Panc1 (cell line): Measurements from ENCODE around the gene SEMA4A. TPM values are rescaled to one million over a fixed set of nuclear protein-coding genes. Genes with fewer than 3 reads are reported as not detected.

Source experiments
- ATAC-seq: fragments of 200-7000 bp; cut with Tn5 transposase; 2 replicates; pipeline ENCODE4 v1.9.1; 2020; ENCODE audit warnings: mild to moderate bottlenecking, moderate library complexity
- BruUV-seq: library from RNA; stranded (reverse); fragments of 400-500 nt; replicated peaks from 2 replicates; lab custom pipeline; 2021; lab: Mats Ljungman, UMichigan
- CTCF ChIA-PET: fragments of 300-600 bp; sonication (Branson Sonifier 250); formaldehyde crosslinking; loops from one replicate; lab custom pipeline; 2022; ENCODE audit warnings: antibody characterized with exemption; lab: Charles Lee
- POLR2A ChIA-PET: fragments of 300-600 bp; sonication (Branson Sonifier 250); formaldehyde crosslinking; loops from one replicate; lab custom pipeline; 2022; ENCODE audit warnings: antibody characterized with exemption; lab: Charles Lee
- DNase-seq: peaks from one replicate; pipeline ENCODE4 v3.0.0-alpha.2; 2010; ENCODE audit warnings: low read depth, low spot score
- H3K27ac ChIP-seq: 2 replicates; pipeline ENCODE4 v1.5.1; 2011; ENCODE audit warnings: mild to moderate bottlenecking, low read length, inconsistent platforms
- H3K27me3 ChIP-seq: fragments of 200-500 bp; sonication (Bioruptor generic); 2 replicates; pipeline ENCODE4 v1.6.0; 2014; ENCODE audit warnings: low read length, inconsistent platforms; ENCODE audit not compliant: control insufficient read depth, insufficient read depth
- H3K36me3 ChIP-seq: fragments of 200-500 bp; sonication (Bioruptor generic); 2 replicates; pipeline ENCODE4 v1.5.1; 2014; ENCODE audit warnings: inconsistent platforms, mild to moderate bottlenecking, low read length, moderate library complexity; ENCODE audit not compliant: control insufficient read depth, insufficient read depth
- H3K4me1 ChIP-seq: 2 replicates; pipeline ENCODE4 v1.5.1; 2011; ENCODE audit warnings: inconsistent platforms, mild to moderate bottlenecking, low read length, moderate library complexity; ENCODE audit not compliant: control insufficient read depth, insufficient read depth
- H3K4me3 ChIP-seq, 2 experiments: 2 replicates each; pipeline ENCODE4 v1.5.1; 2011 to 2012; ENCODE audit warnings: low read depth in 2 of 2, low read length in 2 of 2, mild to moderate bottlenecking in 2 of 2, inconsistent platforms in 1 of 2, moderate library complexity in 1 of 2
- H3K9me3 ChIP-seq: fragments of 200-500 bp; sonication (Bioruptor generic); 2 replicates; pipeline ENCODE4 v1.5.1; 2014; ENCODE audit warnings: low read depth, mild to moderate bottlenecking, inconsistent platforms, low read length, moderate library complexity; ENCODE audit not compliant: control insufficient read depth, insufficient read depth
- POLR2AphosphoS5 ChIP-seq: IDR thresholded peaks from 2 replicates; pipeline ENCODE4 v1.6.1; 2012; ENCODE audit warnings: mild to moderate bottlenecking, low read depth, low read length, moderate library complexity
- SIN3A ChIP-seq: IDR thresholded peaks from 2 replicates; pipeline ENCODE4 v1.6.1; 2012; ENCODE audit warnings: low read depth, mild to moderate bottlenecking, low read length, moderate library complexity, borderline replicate concordance; ENCODE audit not compliant: insufficient read depth
- TCF7L2 ChIP-seq: IDR thresholded peaks from 2 replicates; pipeline ENCODE4 v1.6.1; 2011; ENCODE audit warnings: mild to moderate bottlenecking, low read depth, low read length, inconsistent platforms
- in situ Hi-C: cut with HindIII; loops from 2 replicates; pipeline ENCODE4 v1.10.0; 2016; ENCODE audit warnings: low sequenced_read_pairs, low pct_unique_long_range_greater_than_20kb
- intact Hi-C: fragments of 100-400 bp; cut with micrococcal nuclease; formaldehyde crosslinking; loops from one replicate; pipeline ENCODE4 v1.10.0; 2022; ENCODE audit not compliant: unreplicated experiment
- total RNA-seq: library from RNA; stranded (reverse); gene quantifications from one replicate; pipeline ENCODE4 v1.2.1, GENCODE V29; 2021; ENCODE audit not compliant: unreplicated experiment
- TF ChIP-seq, protein P1 (sequence below), 2 experiments: IDR thresholded peaks; 2 replicates each; pipeline ENCODE4 v1.6.1; 2011 to 2012; ENCODE audit warnings: low read depth in 2 of 2, control low read depth in 1 of 2, low read length in 1 of 2, mild to moderate bottlenecking in 1 of 2, moderate library complexity in 1 of 2; ENCODE audit not compliant: insufficient read depth in 1 of 2
- TF ChIP-seq, protein P2 (sequence below): fragments of 450-650 bp; IDR thresholded peaks from 2 replicates; pipeline ENCODE4 v1.5.1; 2017; ENCODE audit warnings: mild to moderate bottlenecking

SEMA4A gene
- total RNA-seq, 1 experiment from 2014 or later: 0.21 TPM

DNA sequence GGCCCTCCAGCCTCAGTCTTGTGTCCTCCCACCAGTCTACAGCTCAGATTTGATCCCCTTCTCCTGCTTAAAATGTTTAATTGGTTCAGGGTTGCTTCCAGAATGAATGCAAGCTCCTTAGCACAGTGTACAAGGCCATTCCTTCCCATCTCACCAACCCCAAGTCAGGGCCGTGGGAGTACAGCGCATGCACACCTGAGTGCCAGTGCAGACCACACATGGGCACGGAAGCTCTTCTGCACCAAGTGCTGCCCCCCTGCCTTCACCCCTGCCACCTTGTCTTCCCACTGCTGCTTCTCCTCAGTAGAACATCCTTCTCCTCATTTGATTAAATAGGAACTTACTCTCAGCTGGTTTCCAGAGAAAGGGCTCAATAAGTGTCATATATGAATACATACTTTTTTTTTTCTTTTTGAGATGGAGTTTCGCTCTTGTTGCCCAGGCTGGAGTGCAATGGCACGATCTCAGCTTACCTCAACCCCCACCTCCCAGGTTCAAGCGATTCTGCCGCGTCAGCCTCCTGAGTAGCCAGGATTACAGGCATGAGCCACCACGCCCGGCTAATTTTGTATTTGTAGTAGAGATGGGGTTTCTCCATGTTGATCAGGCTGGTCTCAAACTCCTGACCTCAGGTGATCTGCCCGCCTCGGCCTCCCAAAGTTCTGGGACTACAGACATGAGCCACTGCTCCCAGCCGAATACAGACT is 68.8 kb downstream of the SEMA4A start:
- POLR2A ChIA-PET: no interaction called here
- no TSS peak for BruUV-seq

DNA sequence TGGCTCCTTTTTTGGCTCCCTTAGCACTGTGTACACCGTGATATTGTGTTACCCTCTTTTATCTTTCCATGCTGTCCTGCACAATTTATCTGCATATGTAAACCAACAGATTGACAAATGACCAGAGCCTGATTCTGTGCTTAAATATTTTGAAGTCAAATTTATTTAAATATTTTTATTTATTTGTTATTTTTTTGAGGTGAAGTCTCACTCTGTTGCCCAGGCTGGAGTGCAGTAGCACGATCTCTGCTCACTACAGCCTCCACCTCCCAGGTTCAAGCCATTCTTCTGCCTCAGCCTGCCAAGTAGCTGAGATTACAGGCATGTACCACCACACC is 72.3 kb downstream of the SEMA4A start:
- ATAC-seq: no peak
- DNase-seq: no peak
- no peak for TF ChIP-seq SIN3A
- TF ChIP-seq, protein P1, sequence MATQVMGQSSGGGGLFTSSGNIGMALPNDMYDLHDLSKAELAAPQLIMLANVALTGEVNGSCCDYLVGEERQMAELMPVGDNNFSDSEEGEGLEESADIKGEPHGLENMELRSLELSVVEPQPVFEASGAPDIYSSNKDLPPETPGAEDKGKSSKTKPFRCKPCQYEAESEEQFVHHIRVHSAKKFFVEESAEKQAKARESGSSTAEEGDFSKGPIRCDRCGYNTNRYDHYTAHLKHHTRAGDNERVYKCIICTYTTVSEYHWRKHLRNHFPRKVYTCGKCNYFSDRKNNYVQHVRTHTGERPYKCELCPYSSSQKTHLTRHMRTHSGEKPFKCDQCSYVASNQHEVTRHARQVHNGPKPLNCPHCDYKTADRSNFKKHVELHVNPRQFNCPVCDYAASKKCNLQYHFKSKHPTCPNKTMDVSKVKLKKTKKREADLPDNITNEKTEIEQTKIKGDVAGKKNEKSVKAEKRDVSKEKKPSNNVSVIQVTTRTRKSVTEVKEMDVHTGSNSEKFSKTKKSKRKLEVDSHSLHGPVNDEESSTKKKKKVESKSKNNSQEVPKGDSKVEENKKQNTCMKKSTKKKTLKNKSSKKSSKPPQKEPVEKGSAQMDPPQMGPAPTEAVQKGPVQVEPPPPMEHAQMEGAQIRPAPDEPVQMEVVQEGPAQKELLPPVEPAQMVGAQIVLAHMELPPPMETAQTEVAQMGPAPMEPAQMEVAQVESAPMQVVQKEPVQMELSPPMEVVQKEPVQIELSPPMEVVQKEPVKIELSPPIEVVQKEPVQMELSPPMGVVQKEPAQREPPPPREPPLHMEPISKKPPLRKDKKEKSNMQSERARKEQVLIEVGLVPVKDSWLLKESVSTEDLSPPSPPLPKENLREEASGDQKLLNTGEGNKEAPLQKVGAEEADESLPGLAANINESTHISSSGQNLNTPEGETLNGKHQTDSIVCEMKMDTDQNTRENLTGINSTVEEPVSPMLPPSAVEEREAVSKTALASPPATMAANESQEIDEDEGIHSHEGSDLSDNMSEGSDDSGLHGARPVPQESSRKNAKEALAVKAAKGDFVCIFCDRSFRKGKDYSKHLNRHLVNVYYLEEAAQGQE (IDR thresholded peaks at IDR 0.05; ENCODE audit: insufficient read depth in 1 of 2, low read depth in 2 of 2, low read length in 1 of 2): no peak
- TF ChIP-seq, protein P2, sequence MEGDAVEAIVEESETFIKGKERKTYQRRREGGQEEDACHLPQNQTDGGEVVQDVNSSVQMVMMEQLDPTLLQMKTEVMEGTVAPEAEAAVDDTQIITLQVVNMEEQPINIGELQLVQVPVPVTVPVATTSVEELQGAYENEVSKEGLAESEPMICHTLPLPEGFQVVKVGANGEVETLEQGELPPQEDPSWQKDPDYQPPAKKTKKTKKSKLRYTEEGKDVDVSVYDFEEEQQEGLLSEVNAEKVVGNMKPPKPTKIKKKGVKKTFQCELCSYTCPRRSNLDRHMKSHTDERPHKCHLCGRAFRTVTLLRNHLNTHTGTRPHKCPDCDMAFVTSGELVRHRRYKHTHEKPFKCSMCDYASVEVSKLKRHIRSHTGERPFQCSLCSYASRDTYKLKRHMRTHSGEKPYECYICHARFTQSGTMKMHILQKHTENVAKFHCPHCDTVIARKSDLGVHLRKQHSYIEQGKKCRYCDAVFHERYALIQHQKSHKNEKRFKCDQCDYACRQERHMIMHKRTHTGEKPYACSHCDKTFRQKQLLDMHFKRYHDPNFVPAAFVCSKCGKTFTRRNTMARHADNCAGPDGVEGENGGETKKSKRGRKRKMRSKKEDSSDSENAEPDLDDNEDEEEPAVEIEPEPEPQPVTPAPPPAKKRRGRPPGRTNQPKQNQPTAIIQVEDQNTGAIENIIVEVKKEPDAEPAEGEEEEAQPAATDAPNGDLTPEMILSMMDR: no peak
- no peak for TF ChIP-seq TCF7L2
- TF ChIP-seq POLR2AphosphoS5: no peak
- BruUV-seq: TSS peak; percentile 38
- Histone ChIP-seq H3K9me3 (no peaks in the 10 kb centered on the region), H3K27me3 (no peaks in the 10 kb centered on the region), H3K4me3 (no peak overlapping the region), H3K27ac (no peak overlapping the region), H3K36me3 (peaks cover 2% of the 10 kb centered on the region; the same call in 1 of the 2 replicates), H3K4me1 (peaks cover 6% of the 10 kb centered on the region; the same call in 1 of the 2 replicates)
- POLR2A ChIA-PET: interaction anchor here (0.6 kb wide), 1 partner anchor 124 kb away, joined by 3 read pairs; no protein-coding TSS in a partner anchor
- in situ Hi-C loops: no loop called here
- CTCF ChIA-PET: interaction anchor here (0.7 to 2.3 kb wide), 13 partner anchors 8 to 200 kb away, joined by 3 to 21 read pairs (median 5); partner anchors contain the start of gene PMF1
- intact Hi-C loops: loop anchor here (1.0 to 5.0 kb wide), 3 partner anchors 79 to 232 kb away; no protein-coding TSS in a partner anchor

More for the DNA sequence above, 68.8 kb downstream of the SEMA4A start:
- ATAC-seq (no peak), DNase-seq (no peak)
- Histone ChIP-seq H3K4me3 (no peak overlapping the region), H3K4me1 (peaks cover 6% of the 10 kb centered on the region; the same call in 1 of the 2 replicates), H3K36me3 (peaks cover 2% of the 10 kb centered on the region; the same call in 1 of the 2 replicates), H3K9me3 (no peaks in the 10 kb centered on the region), H3K27ac (no peak overlapping the region), H3K27me3 (no peaks in the 10 kb centered on the region)
- CTCF ChIA-PET: no interaction called here
- in situ Hi-C loops: no loop called here
- TF ChIP-seq POLR2AphosphoS5 (no peak), SIN3A (no peak), TCF7L2 (no peak)
- TF ChIP-seq, protein P2: no peak
- TF ChIP-seq, protein P1 (IDR thresholded peaks at IDR 0.05; ENCODE audit: insufficient read depth in 1 of 2, low read depth in 2 of 2, low read length in 1 of 2): no peak
- intact Hi-C loops: no loop called here
